CD4-positive, alpha-beta T cell (primary cell): ENCODE results near the gene FANCD2. TPM values are rescaled to one million over a fixed set of nuclear protein-coding genes. Genes with fewer than 3 reads are reported as not detected.

ENCODE experiments used
- ATAC-seq: fragments of 200-7000 bp; cut with Tn5 transposase; one replicate; pipeline ENCODE4 v1.10.0; 2022; ENCODE audit warnings: mild to moderate bottlenecking; ENCODE audit not compliant: poor library complexity
- CTCF ChIA-PET: fragments of 350-600 bp; sonication (Branson Sonifier 250); formaldehyde crosslinking; loops from one replicate; lab custom pipeline; 2021; ENCODE audit warnings: antibody characterized with exemption, inconsistent platforms; lab: Charles Lee
- POLR2A ChIA-PET: fragments of 350-600 bp; sonication (Branson Sonifier 250); formaldehyde crosslinking; loops from one replicate; lab custom pipeline; 2021; ENCODE audit warnings: antibody characterized with exemption, inconsistent platforms; lab: Charles Lee
- DNase-seq, 14 experiments: peaks; one replicate each; pipeline ENCODE4 v3.0.0-alpha.2; 2013 to 2020; ENCODE audit warnings: mixed read lengths in 2 of 14
- H3K27ac ChIP-seq, 2 donors: one replicate each; pipeline versions ENCODE4 v1.5.1 to v1.7.0; 2013; ENCODE audit warnings: low read length in 2 of 2, low read depth in 1 of 2, mild to moderate bottlenecking in 1 of 2
- H3K27me3 ChIP-seq, 2 experiments: 1 replicate in 1 of 2; 2 replicates in 1 of 2; pipeline versions ENCODE4 v1.6.1 to v1.7.0; 2013; ENCODE audit warnings: low read length in 2 of 2, control low read depth in 1 of 2, mild to moderate bottlenecking in 1 of 2, moderate library complexity in 1 of 2; ENCODE audit not compliant: insufficient read depth in 2 of 2, control insufficient read depth in 1 of 2
- H3K36me3 ChIP-seq: one replicate; pipeline ENCODE4 v1.6.1; 2013; ENCODE audit warnings: low read length, control low read depth; ENCODE audit not compliant: insufficient read depth
- H3K4me1 ChIP-seq: one replicate; pipeline ENCODE4 v1.6.1; 2013; ENCODE audit warnings: low read length, control low read depth; ENCODE audit not compliant: insufficient read depth
- H3K4me3 ChIP-seq: one replicate; pipeline ENCODE4 v1.5.1; 2013; ENCODE audit warnings: mild to moderate bottlenecking, low read length, moderate library complexity
- H3K9me3 ChIP-seq, 2 experiments: 1 replicate in 1 of 2; 2 replicates in 1 of 2; pipeline versions ENCODE4 v1.6.1 to v1.7.0; 2013; ENCODE audit warnings: low read length in 2 of 2, mild to moderate bottlenecking in 2 of 2, control low read depth in 1 of 2, moderate library complexity in 1 of 2; ENCODE audit not compliant: control insufficient read depth in 1 of 2, insufficient read depth in 1 of 2
- H3K27ac Mint-ChIP-seq: one replicate; pipeline ENCODE4 v1.8.0; 2020; ENCODE audit warnings: mixed read lengths
- H3K27me3 Mint-ChIP-seq: one replicate; pipeline ENCODE4 v1.8.0; 2021; ENCODE audit warnings: mixed read lengths
- H3K36me3 Mint-ChIP-seq: one replicate; pipeline ENCODE4 v1.8.0; 2021; ENCODE audit warnings: low read depth, mixed read lengths
- H3K4me1 Mint-ChIP-seq: one replicate; pipeline ENCODE4 v1.8.0; 2021; ENCODE audit warnings: low read depth, mixed read lengths
- H3K4me3 Mint-ChIP-seq: one replicate; pipeline ENCODE4 v1.8.0; 2020; ENCODE audit warnings: mild to moderate bottlenecking, mixed read lengths
- H3K9me3 Mint-ChIP-seq: one replicate; pipeline ENCODE4 v1.8.0; 2020; ENCODE audit warnings: mixed read lengths
- CTCF ChIP-seq: fragments of 200-600 bp; IDR thresholded peaks from one replicate; pipeline ENCODE4 v1.8.0; 2022; ENCODE audit warnings: antibody characterized with exemption, mild to moderate bottlenecking
- intact Hi-C, 2 experiments: fragments of 100-400 bp; cut with DNase I in 1 of 2; cut with micrococcal nuclease in 1 of 2; formaldehyde crosslinking; loops; one replicate each; pipeline versions ENCODE4 v1.15.1 to v1.9.0; 2023 to 2025; cut with DNase I, micrococcal nuclease
- total RNA-seq, 174 experiments: library from RNA in 2 of 174; stranded (reverse) in 2 of 174; gene quantifications; one replicate each; pipeline ENCODE4 v1.2.3 and lab custom pipeline; 2021 to 2026

The FANCD2 gene
- total RNA-seq, 2 experiments from 2014 or later, result 13.8 to 16.8 TPM

GRCh38 chr3:10150987-10151386 lies 124.8 kb downstream of the FANCD2 start:
- Mint-ChIP-seq H3K4me3 (no peak overlapping the region), H3K36me3 (peaks cover 77% of the 10 kb centered on the region), H3K27ac (no peak overlapping the region), H3K4me1 (peaks cover 18% of the 10 kb centered on the region), H3K9me3 (no peaks in the 10 kb centered on the region), H3K27me3 (no peaks in the 10 kb centered on the region)
- no peak for DNase-seq
- Histone ChIP-seq H3K4me3 (no peak overlapping the region), H3K27me3 (no peaks in the 10 kb centered on the region), H3K4me1 (peaks cover 14% of the 10 kb centered on the region), H3K9me3 (no peaks in the 10 kb centered on the region), H3K36me3 (peaks cover 53% of the 10 kb centered on the region), H3K27ac (no peak overlapping the region)
- no peak for ATAC-seq
- CTCF ChIA-PET, result interaction anchor here (1.0 to 1.1 kb wide), 2 partner anchors 13 to 135 kb away, joined by 3 to 4 read pairs; partner anchors contain the start of gene IRAK2
- intact Hi-C loops, result no loop called here
- no peak for TF ChIP-seq CTCF
- POLR2A ChIA-PET, result interaction anchor here (2.0 kb wide), 1 partner anchor 9 kb away, joined by 5 read pairs; the partner anchor contains the start of gene VHL

Other genes with a start within 250 kb of the FANCD2 start
- 10 to 100 TPM; 14.7 to 16.5 TPM for gene TADA3, start 234.0 kb upstream of the FANCD2 start, total RNA-seq
- 10 to 100 TPM; 88.7 to 91.3 TPM for gene ARPC4, start 233.4 kb upstream of the FANCD2 start, total RNA-seq
- gene TTLL3, start 216.2 kb upstream of the FANCD2 start, total RNA-seq, result 10 to 100 TPM; 50.5 to 58.6 TPM
- gene RPUSD3, start 182.4 kb upstream of the FANCD2 start, total RNA-seq, result 1 to 10 TPM; 7.9 to 8.1 TPM
- not detected for gene CIDEC, start 146.2 kb upstream of the FANCD2 start, total RNA-seq
- gene JAGN1, start 135.8 kb upstream of the FANCD2 start, total RNA-seq, result 10 to 100 TPM; 14.4 to 15.1 TPM
- 1 to 10 TPM; 1.4 to 1.6 TPM for gene IL17RE, start 123.6 kb upstream of the FANCD2 start, total RNA-seq
- gene IL17RC, start 109.3 kb upstream of the FANCD2 start, total RNA-seq, result under 1 TPM; 0.42 to 0.88 TPM
- gene CRELD1, start 92.6 kb upstream of the FANCD2 start, total RNA-seq, result 10 to 100 TPM; 10.7 to 12.4 TPM
- gene PRRT3, start 74.0 kb upstream of the FANCD2 start, total RNA-seq, result 1 to 10 TPM; 6.3 to 8.3 TPM
- gene EMC3, start 39.6 kb upstream of the FANCD2 start, total RNA-seq, result 10 to 100 TPM; 41.0 to 42.3 TPM
- gene FANCD2OS, start 81.8 kb downstream of the FANCD2 start, total RNA-seq, result not detected
- gene BRK1, start 89.2 kb downstream of the FANCD2 start, total RNA-seq, result 10 to 100 TPM; 33.1 to 33.8 TPM
- 10 to 100 TPM; 54.4 to 58.2 TPM for gene VHL, start 115.3 kb downstream of the FANCD2 start, total RNA-seq
- 1 to 10 TPM; 1.4 to 1.6 TPM for gene IRAK2, start 138.5 kb downstream of the FANCD2 start, total RNA-seq
- 10 to 100 TPM; 48.7 to 50.2 TPM for gene TATDN2, start 222.0 kb downstream of the FANCD2 start, total RNA-seq